Naive B cell (primary cell): ENCODE results near the gene CDK14. TPM values are rescaled to one million over a fixed set of nuclear protein-coding genes. Genes with fewer than 3 reads are reported as not detected.
A peak's percentile ranks its signal among the peaks of the same experiment; 100 is the strongest.

Experiments used
- ATAC-seq, 2 donors: fragments of 150-1000 bp; cut with Tn5 transposase; 2 replicates each; pipeline ENCODE4 v1.10.0; 2021; ENCODE audit warnings: low read depth in 2 of 2, mild to moderate bottlenecking in 2 of 2, moderate library complexity in 2 of 2
- DNase-seq: peaks from one replicate; pipeline ENCODE4 v3.0.0; 2022
- H3K27ac Mint-ChIP-seq, 6 donors: one replicate each; pipeline ENCODE4 v1.8.0; 2020 to 2022; ENCODE audit warnings: mild to moderate bottlenecking in 6 of 6, mixed read lengths in 6 of 6, moderate library complexity in 5 of 6, inconsistent platforms in 2 of 6
- H3K27me3 Mint-ChIP-seq, 3 donors: one replicate each; pipeline ENCODE4 v1.8.0; 2021 to 2022; ENCODE audit warnings: mixed read lengths in 3 of 3, mild to moderate bottlenecking in 1 of 3
- H3K36me3 Mint-ChIP-seq, 2 donors: one replicate each; pipeline ENCODE4 v1.8.0; 2020 to 2022; ENCODE audit warnings: mixed read lengths in 2 of 2, inconsistent platforms in 1 of 2, mild to moderate bottlenecking in 1 of 2
- H3K4me1 Mint-ChIP-seq, 3 donors: one replicate each; pipeline ENCODE4 v1.8.0; 2020 to 2022; ENCODE audit warnings: mixed read lengths in 3 of 3, inconsistent platforms in 1 of 3, mild to moderate bottlenecking in 1 of 3, moderate library complexity in 1 of 3
- H3K4me3 Mint-ChIP-seq, 8 donors: one replicate each; pipeline ENCODE4 v1.8.0; 2020 to 2022; ENCODE audit warnings: mild to moderate bottlenecking in 8 of 8, mixed read lengths in 8 of 8, moderate library complexity in 8 of 8, inconsistent platforms in 2 of 8
- H3K9me3 Mint-ChIP-seq, 7 donors: one replicate each; pipeline ENCODE4 v1.8.0; 2020 to 2022; ENCODE audit warnings: mixed read lengths in 7 of 7, mild to moderate bottlenecking in 5 of 7, inconsistent platforms in 2 of 7, moderate library complexity in 1 of 7
- polyA plus RNA-seq, 6 donors: library from polyadenylated mRNA; unstranded; fragments of 300-500 nt; fragmentation: Illumina TruSeq; gene quantifications; one replicate each; pipeline ENCODE4 v1.2.3, GENCODE V29; 2021; ENCODE audit warnings: low read depth in 6 of 6

Gene CDK14
- polyA plus RNA-seq, 6 donors from 2014 or later = 22.8 to 55.5 (median 42.3) TPM

DNA sequence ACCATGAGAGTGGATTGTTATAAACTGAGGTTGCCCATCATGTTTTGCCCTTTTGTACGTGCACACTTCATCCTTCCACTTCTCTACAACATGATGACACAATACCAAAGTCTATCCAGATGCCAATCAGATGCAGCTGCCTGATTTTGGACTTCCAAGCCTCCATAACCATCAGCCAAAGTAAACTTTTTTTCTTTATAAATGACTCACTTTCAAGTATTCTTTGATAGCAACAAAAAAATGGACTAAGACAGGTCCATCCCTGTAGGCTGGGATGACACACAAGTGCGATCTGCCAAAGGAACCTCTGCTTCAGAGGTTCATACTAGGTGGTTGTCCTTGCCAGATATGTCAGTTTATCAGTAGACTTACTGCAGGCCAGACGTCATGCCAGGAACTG, 347.9 kb downstream of the CDK14 start:
- Mint-ChIP-seq H3K4me1 (peaks cover 18 to 30% (median 19%) of the 10 kb centered on the region in 3 donors), H3K4me3 (no peak overlapping the region), H3K27me3 (no peaks in the 10 kb centered on the region), H3K9me3 (no peaks in the 10 kb centered on the region), H3K27ac (peak overlapping the region in 1 of 6 donors; percentile 58), H3K36me3 (peaks cover 0 to 10% of the 10 kb centered on the region in 2 donors)
- DNase-seq = no peak
- no peak for ATAC-seq

DNA sequence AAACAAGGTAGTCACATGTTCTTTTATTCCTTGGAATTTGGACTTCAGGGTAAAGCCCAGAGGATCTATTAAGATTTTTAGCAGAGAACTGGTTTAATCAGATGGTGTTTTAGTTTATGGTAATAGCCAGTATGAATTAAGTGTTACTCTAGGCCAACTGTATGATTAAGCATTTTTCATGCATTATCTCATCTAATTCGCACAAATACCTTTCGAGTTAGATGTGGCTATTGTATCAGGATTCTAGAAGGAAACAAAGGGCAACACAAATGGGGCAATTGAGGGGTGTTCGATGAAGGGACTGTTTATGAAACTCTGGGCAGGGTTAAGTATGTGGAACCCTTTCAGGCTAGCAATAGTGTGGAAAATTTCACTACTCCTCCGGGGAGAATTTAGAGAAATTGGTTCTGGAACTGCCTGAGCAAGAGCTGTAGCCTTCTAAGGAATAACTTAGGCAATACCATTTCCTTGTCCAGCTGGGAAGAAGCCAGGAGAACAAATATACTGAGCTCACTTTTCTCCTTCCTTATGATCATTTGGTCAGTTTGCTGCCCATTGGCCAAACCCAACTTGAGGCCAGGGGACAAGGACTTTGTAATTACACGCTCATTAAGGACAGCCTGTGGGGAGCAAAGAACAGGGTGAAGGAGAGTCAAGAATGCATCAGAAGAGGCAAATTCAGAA, 349.1 kb downstream of the CDK14 start:
- Mint-ChIP-seq H3K36me3 (peaks cover 0 to 11% of the 10 kb centered on the region in 2 donors), H3K27me3 (no peaks in the 10 kb centered on the region), H3K9me3 (no peaks in the 10 kb centered on the region), H3K4me1 (peaks cover 18 to 30% (median 19%) of the 10 kb centered on the region in 3 donors), H3K27ac (peak overlapping the region in 4 of 6 donors; percentile 13 to 86 (median 36)), H3K4me3 (no peak overlapping the region)
- ATAC-seq (no peak), DNase-seq (no peak)

DNA sequence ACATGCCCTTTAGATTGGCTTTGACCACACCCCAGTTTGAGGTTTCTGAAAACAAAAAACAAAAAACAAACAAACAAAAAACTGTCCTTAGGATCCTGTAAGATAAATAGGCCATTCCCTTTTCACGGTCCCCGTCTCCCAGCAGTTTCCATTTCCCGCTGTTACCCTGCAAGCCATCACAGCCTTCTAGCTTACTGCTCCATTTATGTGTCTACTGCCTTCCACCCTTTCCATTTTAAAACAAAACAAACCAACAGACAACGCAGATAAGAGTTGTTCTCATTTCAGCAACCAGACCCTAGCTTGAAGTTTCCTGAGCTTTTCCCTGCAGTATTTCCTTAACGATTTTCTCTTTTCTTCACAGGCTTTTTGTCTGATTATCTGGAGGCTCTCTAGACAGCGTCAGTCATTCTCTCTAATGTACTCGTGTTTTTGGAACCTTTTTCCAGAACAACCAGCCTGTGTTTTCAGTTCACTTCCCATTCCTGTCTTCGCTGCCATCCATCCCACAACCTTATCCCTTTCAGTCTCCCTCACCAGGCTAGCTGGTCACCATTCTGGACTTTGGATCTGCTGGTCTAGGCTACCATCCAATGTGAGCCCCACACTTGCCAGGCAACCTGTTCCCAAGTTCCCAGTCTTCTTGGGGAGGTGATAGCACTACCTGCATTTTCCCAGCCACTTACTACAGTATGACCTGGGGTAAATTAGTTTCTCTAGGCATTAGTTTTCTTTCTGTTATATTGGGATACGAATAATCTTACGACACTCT, 350.8 kb downstream of the CDK14 start:
- Mint-ChIP-seq H3K9me3 (no peaks in the 10 kb centered on the region), H3K4me1 (peaks cover 18 to 28% (median 19%) of the 10 kb centered on the region in 3 donors)

DNA sequence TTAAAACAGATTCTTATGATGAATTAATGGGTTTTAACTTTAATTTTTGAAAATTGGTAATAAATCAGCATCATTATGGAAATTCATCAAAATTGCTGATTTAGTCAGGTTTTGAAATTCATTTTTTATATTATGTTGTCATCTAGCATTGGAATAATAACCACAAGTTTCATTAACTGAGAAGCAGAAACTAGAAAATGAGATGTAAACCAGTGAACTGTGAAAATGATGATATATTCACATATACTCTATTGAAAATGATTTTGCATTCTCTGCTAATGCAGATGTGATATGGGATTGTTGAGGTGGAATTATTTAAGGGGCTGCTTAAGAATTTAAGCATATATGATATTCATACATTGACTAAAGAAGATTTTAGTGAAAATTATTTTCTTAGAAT, 352.0 kb downstream of the CDK14 start:
- DNase-seq (no peak), ATAC-seq (no peak)
- Mint-ChIP-seq H3K27me3 (no peaks in the 10 kb centered on the region), H3K4me3 (no peak overlapping the region), H3K27ac (no peak overlapping the region), H3K9me3 (no peaks in the 10 kb centered on the region), H3K36me3 (peaks cover 0 to 18% of the 10 kb centered on the region in 2 donors), H3K4me1 (peaks cover 18 to 28% (median 19%) of the 10 kb centered on the region in 3 donors)

More for the DNA sequence above, 350.8 kb downstream of the CDK14 start:
- DNase-seq = no peak
- peak overlapping the region in 1 of 8 donors; percentile 26 for H3K4me3 Mint-ChIP-seq
- peaks cover 0 to 18% of the 10 kb centered on the region in 2 donors for H3K36me3 Mint-ChIP-seq
- H3K27me3 Mint-ChIP-seq = no peaks in the 10 kb centered on the region
- no peak for ATAC-seq
- peak overlapping the region in 5 of 6 donors; percentile 19 to 84 (median 69) for H3K27ac Mint-ChIP-seq

DNA sequence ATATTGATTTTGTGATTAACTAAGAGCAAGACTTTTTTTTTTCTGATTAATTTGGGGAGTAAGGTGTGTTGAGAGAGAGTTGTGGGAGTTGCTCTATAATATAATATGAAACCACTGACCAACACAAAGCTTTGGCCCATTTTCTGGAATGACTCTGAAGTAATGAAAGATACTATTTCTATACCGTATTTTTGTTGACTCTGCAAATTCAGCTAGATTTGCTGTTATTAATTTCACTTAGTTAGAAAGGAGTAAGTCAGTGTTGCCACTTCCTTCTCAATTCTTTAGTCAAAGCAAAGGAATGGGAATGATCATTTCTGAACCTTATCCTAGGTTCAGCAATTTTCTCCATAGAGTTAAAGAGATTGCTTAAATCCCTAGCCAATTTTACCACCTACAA, 355.1 kb downstream of the CDK14 start:
- H3K9me3 Mint-ChIP-seq = no peaks in the 10 kb centered on the region
- H3K36me3 Mint-ChIP-seq = peaks cover 9 to 27% of the 10 kb centered on the region in 2 donors
- no peak overlapping the region for H3K4me3 Mint-ChIP-seq
- ATAC-seq (no peak), DNase-seq (no peak)
- no peak overlapping the region for H3K27ac Mint-ChIP-seq
- peaks cover 0 to 14% (median 9%) of the 10 kb centered on the region in 3 donors for H3K4me1 Mint-ChIP-seq
- no peaks in the 10 kb centered on the region for H3K27me3 Mint-ChIP-seq

DNA sequence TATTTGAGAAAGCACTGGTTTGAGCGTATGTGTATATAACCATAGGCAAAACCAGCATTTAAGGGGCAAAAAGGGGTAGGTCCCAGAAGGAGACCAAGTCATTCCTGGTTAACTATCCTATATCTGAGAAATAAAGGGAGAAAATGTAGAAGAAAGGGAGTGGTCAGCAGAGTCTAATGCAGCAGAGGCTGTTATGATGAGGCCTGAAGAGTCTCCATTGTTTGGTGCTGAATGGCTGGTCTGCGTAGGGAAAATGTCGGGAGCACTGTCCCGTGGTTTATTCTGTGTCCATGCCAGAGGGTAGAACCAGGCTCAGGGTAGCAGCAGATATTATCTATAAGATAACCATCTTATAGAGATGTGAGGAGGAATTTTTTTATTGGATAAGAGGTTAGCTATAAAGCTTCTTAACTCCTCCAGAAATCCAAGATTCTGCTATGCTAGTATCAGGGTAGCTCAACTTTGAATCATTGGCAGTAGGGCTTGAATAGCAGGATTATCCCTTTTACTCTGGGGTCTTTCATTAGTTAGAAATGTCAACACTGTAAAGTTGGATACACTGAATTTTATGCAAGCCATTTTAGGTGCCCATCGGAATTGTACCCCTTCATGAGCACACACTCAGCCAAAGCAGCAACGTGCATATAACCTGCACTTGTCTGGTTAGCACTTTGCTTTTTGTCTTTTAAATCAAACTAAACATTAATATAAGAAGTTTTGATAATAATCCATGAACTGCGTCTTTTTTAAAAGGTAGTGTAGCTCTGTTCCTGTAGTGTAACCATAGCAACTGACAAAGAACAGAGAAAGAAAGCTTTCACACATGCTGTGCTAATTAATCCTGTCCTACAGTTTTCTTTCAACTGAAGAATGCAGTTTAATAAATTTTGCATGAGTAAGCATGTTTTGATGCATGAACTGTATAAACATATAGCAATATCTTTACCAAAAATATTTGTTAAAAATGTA, 356.1 kb downstream of the CDK14 start:
- H3K27me3 Mint-ChIP-seq = no peaks in the 10 kb centered on the region
- H3K4me3 Mint-ChIP-seq = no peak overlapping the region
- H3K9me3 Mint-ChIP-seq = no peaks in the 10 kb centered on the region
- ATAC-seq (no peak), DNase-seq (no peak)
- H3K36me3 Mint-ChIP-seq = peaks cover 9 to 19% of the 10 kb centered on the region in 2 donors
- H3K27ac Mint-ChIP-seq = peak overlapping the region in 1 of 6 donors; percentile 71
- H3K4me1 Mint-ChIP-seq = peaks cover 0 to 5% (median 2%) of the 10 kb centered on the region in 3 donors

DNA sequence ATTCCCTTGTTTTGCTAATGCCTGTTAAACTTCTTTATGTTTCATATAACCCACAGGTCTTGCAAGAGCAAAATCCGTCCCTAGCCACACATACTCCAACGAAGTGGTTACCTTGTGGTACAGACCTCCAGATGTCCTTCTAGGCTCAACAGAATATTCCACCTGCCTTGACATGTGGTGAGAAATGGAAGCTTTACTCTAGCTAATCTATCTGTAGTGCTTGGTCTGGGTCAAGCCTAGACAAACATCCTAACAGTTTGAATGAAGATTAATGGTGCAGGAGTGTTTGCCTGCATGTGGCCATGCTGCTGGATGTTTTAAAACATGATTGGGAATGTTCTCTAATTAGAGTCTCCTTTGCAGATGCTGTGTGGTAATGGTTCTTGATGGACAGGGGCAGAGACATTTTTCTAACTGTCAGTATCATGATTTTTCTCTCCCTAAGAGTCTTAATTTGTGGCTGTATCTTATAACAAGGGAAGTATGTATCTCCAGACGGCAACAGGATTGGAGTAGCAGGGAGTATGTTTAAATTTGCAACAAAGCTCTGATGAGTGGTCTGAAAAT, 359.6 kb downstream of the CDK14 start:
- no peak for DNase-seq
- H3K36me3 Mint-ChIP-seq = peaks cover 12 to 16% of the 10 kb centered on the region in 2 donors
- ATAC-seq = no peak
- no peaks in the 10 kb centered on the region for H3K27me3 Mint-ChIP-seq
- no peak overlapping the region for H3K4me3 Mint-ChIP-seq
- peaks cover 0 to 8% (median 0%) of the 10 kb centered on the region in 3 donors for H3K4me1 Mint-ChIP-seq
- H3K27ac Mint-ChIP-seq = no peak overlapping the region
- no peaks in the 10 kb centered on the region for H3K9me3 Mint-ChIP-seq

DNA sequence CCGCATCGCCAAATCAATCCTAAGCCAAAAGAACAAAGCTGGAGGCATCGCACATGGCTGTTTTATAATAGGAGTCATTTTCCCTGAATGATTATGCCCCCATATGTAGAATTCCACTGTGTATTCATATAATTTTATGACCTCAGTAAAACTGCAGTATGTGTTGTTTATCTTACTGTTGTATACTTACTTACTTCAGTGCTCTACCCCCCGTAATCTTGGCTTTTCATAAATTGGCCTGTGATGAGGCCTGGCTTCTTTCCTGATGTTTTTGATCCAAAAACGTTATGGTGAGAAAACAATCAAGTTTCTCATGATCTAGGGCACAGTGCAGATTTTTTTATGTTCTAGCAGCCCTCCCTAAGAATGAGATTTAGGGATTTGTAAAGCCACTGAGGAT, 361.8 kb downstream of the CDK14 start:
- peaks cover 0 to 6% (median 2%) of the 10 kb centered on the region in 3 donors for H3K4me1 Mint-ChIP-seq
- ATAC-seq (no peak), DNase-seq (no peak)
- no peak overlapping the region for H3K4me3 Mint-ChIP-seq
- peaks cover 9 to 16% of the 10 kb centered on the region in 2 donors for H3K36me3 Mint-ChIP-seq
- H3K9me3 Mint-ChIP-seq = no peaks in the 10 kb centered on the region
- no peak overlapping the region for H3K27ac Mint-ChIP-seq
- H3K27me3 Mint-ChIP-seq = no peaks in the 10 kb centered on the region

DNA sequence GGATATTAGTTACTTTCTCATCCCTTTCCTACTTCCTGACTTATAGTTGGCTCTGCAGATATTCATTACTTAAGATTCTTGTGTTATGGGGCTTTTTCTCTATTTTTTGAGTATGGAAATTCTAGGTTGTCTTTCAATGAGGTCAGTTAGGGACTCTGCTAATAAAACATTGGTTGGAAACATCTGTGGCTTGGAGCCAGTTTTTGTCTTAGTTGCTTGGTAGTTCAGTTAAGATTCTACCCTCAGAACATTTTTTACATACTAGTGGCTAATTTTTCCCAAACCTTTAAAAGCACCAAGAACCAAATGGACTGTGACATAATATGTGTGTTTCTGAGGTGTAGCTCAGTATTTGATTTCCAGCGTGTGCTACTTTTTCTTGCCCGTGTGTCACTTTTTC, 362.5 kb downstream of the CDK14 start:
- peaks cover 0 to 13% (median 9%) of the 10 kb centered on the region in 3 donors for H3K4me1 Mint-ChIP-seq
- DNase-seq = no peak
- H3K36me3 Mint-ChIP-seq = peaks cover 16 to 19% of the 10 kb centered on the region in 2 donors
- ATAC-seq = no peak
- no peak overlapping the region for H3K27ac Mint-ChIP-seq
- no peak overlapping the region for H3K4me3 Mint-ChIP-seq
- no peaks in the 10 kb centered on the region for H3K27me3 Mint-ChIP-seq
- H3K9me3 Mint-ChIP-seq = no peaks in the 10 kb centered on the region

DNA sequence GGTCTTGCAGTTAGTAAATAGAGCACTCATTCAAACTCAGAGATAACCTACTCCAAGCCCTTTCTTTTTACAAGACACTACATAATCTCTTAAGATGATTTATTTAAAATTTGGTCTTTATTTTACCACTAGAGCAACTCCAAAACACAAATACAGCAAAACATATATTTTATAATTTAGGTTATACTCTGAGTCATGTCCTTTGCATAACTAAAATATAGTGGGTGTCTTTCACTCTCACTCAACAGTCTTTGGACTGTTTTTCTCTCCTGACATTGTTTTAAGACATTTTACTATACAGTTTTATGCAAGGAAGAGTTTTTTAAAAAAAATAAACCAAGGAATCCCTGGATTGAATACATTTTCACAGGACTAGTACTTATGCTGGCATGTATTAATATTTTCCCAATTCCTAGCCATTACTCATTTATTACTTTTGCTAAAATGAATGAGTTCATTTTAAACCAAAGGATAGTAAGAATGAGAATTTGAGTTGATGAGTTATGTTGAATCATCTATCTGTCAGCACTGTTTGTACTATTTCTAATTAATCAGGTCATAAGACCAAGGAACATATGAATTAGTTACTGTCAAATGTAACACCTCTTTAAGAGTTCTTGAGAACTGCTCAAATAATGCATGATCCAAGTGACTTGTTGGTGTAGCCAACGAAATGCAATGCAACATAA, 365.1 kb downstream of the CDK14 start:
- H3K4me1 Mint-ChIP-seq = peaks cover 12 to 27% (median 23%) of the 10 kb centered on the region in 3 donors
- no peaks in the 10 kb centered on the region for H3K9me3 Mint-ChIP-seq
- peaks cover 15 to 16% of the 10 kb centered on the region in 2 donors for H3K36me3 Mint-ChIP-seq
- H3K27ac Mint-ChIP-seq = peak overlapping the region in 1 of 6 donors; percentile 9
- no peaks in the 10 kb centered on the region for H3K27me3 Mint-ChIP-seq
- ATAC-seq (no peak), DNase-seq (no peak)
- H3K4me3 Mint-ChIP-seq = no peak overlapping the region

DNA sequence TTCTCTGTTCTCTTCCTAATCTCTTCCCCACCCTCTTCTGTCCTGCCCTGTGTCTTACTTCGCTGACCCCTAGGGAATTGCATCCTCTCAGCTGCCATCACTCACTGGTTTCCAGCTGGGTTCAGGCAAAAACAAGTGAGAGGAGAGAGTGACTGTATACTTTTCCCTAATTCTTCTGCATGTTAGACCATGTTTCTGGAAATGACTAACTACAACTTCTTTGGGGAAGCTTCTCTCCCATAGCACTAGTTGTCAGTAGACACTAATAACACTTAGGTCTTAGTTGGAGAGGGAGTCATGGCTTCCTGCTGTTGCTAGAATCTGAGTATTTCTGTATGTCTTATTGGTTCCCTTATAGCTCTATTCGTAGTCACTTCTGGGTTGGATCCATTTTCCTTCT, 369.1 kb downstream of the CDK14 start:
- Mint-ChIP-seq H3K27ac (peak overlapping the region in 5 of 6 donors; percentile 23 to 83 (median 49)), H3K4me1 (peaks cover 18 to 32% (median 30%) of the 10 kb centered on the region in 3 donors), H3K4me3 (no peak overlapping the region), H3K27me3 (no peaks in the 10 kb centered on the region), H3K9me3 (no peaks in the 10 kb centered on the region), H3K36me3 (peaks cover 16% of the 10 kb centered on the region in 2 donors)
- DNase-seq (no peak), ATAC-seq (no peak)

DNA sequence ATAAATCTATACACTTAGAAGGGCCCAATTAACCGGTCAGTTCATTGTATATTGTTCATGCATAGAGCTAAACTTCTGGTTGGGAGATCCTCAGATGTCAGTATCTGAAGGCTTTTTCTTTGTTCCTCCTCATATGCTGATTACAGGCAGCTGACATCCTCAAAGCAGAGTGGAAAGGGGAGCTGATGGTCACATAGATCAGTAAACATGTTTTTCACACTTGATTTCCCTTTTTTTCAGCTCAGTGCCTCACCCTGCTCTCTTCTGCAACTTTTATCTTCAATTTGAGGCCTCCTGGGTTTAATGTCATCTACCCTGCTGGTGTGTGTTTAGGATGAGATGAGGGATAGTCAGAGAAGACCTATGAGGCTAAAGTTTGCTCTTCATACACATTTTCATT, 370.2 kb downstream of the CDK14 start:
- peak overlapping the region in 2 of 8 donors; percentile 4 to 39 for H3K4me3 Mint-ChIP-seq
- H3K36me3 Mint-ChIP-seq = peaks cover 20% of the 10 kb centered on the region in 2 donors

More for the DNA sequence above, 370.2 kb downstream of the CDK14 start:
- Mint-ChIP-seq H3K4me1 (peaks cover 18 to 32% (median 30%) of the 10 kb centered on the region in 3 donors), H3K27me3 (no peaks in the 10 kb centered on the region), H3K9me3 (peaks cover 0 to 4% (median 0%) of the 10 kb centered on the region in 7 donors), H3K27ac (peak overlapping the region; percentile 23 to 88 (median 57))
- DNase-seq (no peak), ATAC-seq (peak; percentile 63 to 72)
